Measurements from ENCODE around the gene HDLBP.
"Not testable (repeated sequence)": the region's sequence is repeated elsewhere in the genome, so short reads cannot be mapped to it uniquely, and the experiment has no call there.

The HDLBP gene

GRCh38 chr2:241310917-241311566 is 4.4 kb downstream of the HDLBP start:
- TF ChIP-seq JUND (IDR thresholded peaks at IDR 0.05; ENCODE audit: low read depth), result no peak
- in situ Hi-C loops (cut with HindIII; ENCODE audit: low pct_unique_long_range_greater_than_20kb, low sequenced_read_pairs), result no loop called here
- DNase-seq (ENCODE audit: low read depth in 1 of 2, low spot score in 1 of 2), result no peak

- in situ Hi-C loops (cut with HindIII; ENCODE audit: low pct_unique_long_range_greater_than_20kb, low sequenced_read_pairs), result no loop called here
- no peak for DNase-seq (ENCODE audit: low read depth in 1 of 2, low spot score in 1 of 2)
- TF ChIP-seq JUND (IDR thresholded peaks at IDR 0.05; ENCODE audit: low read depth), result no peak
Measured at GRCh38 chr2:241309684-241310117, 5.8 kb downstream of the HDLBP start.

DNA sequence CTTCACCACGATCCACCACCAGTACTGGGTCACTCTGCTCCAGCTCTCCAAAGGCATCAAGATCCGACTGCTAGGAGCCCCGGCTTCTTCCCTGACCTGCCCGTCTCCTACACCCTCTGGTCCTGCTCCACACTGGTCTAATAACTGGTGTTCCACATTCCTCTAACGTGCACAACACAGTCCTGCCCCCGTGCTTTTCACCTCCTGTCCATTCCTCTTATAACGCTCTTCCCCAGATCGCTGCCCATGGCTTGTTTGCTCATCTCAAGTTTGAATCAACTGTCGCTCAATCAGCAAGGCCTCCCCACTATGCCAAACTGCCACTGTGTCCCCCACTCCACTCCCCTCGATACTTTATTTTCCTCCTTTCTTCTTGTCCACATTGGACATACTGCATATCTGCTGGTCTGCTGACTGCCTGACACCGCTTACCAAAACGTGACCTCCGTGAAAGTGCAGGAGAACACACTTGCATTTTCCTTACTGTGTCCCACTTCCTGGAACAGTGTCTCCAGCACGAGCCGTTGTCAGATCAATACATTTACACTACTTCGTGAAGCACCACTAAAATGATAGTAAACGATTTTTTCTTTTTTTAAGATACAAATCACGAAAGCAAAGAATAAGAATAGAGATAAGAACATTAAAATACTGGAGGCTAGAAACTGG is 6.5 kb downstream of the HDLBP start:
- DNase-seq (ENCODE audit: low read depth in 1 of 2, low spot score in 1 of 2), result no peak
- in situ Hi-C loops (cut with HindIII; ENCODE audit: low pct_unique_long_range_greater_than_20kb, low sequenced_read_pairs), result no loop called here
- TF ChIP-seq JUND (IDR thresholded peaks at IDR 0.05; ENCODE audit: low read depth), result no peak

DNA sequence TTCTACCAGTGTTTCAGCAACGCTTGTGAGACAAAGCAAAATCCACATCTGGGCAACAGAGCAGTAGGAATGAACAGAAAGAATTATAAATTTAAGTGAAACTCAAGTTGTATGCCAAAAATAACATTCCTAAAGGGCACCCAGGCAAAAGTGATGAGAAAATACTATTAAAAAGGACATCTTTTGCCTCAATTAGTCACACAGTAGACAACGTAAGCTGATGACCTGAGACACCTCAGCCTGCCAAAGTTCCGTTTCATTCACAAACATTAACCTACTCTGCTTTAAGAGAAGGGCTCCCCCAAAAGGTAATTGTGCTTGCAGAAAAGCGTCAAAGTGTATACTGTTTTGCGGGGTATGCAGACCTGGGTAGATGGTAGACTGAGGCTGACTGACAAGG is 7.2 kb downstream of the HDLBP start:
- TF ChIP-seq JUND (IDR thresholded peaks at IDR 0.05; ENCODE audit: low read depth), result no peak
- DNase-seq (ENCODE audit: low read depth in 1 of 2, low spot score in 1 of 2), result no peak
- in situ Hi-C loops (cut with HindIII; ENCODE audit: low pct_unique_long_range_greater_than_20kb, low sequenced_read_pairs), result no loop called here

- no peak for TF ChIP-seq JUND (IDR thresholded peaks at IDR 0.05; ENCODE audit: low read depth)
- no peak for DNase-seq (ENCODE audit: low read depth in 1 of 2, low spot score in 1 of 2)
- in situ Hi-C loops (cut with HindIII; ENCODE audit: low pct_unique_long_range_greater_than_20kb, low sequenced_read_pairs), result no loop called here
Measured at GRCh38 chr2:241307055-241307454, 8.4 kb downstream of the HDLBP start.

DNA sequence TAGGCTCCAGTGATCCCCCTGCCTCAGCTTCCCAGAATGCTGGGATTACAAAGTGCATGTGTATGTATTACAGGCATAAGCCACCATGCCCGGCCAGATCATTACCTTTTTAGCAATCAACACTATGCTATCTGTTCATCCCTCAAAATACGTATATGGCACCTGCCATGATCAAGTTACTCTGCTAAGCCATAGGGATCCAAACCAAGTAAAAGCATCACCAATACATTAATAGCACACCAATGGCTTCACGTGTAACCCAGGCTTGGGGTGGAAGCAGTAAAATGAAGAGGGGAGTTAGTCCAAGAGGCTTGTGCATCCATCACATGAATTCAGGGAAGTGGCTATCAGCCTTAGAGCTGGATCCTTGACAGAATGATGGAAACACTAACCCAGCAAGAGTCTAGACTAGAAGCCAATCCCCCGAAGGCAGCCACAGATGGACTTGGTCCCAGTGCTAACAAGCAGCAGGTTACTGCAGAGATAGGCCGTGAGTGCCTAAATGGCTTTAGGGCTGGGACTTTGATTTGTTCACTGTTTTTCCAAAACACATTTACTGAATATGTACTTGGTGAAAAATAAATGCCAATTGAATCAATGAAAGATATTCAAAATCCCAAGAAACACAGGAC is 11.3 kb downstream of the HDLBP start:
- no peak for DNase-seq (ENCODE audit: low read depth in 1 of 2, low spot score in 1 of 2)
- in situ Hi-C loops (cut with HindIII; ENCODE audit: low pct_unique_long_range_greater_than_20kb, low sequenced_read_pairs), result no loop called here
- no peak for TF ChIP-seq JUND (IDR thresholded peaks at IDR 0.05; ENCODE audit: low read depth)

- DNase-seq (ENCODE audit: low read depth in 1 of 2, low spot score in 1 of 2), result no peak
- TF ChIP-seq JUND (IDR thresholded peaks at IDR 0.05; ENCODE audit: low read depth), result no peak
- in situ Hi-C loops (cut with HindIII; ENCODE audit: low pct_unique_long_range_greater_than_20kb, low sequenced_read_pairs), result no loop called here
Measured at GRCh38 chr2:241302759-241303651, 12.5 kb downstream of the HDLBP start.

- no peak for TF ChIP-seq JUND (IDR thresholded peaks at IDR 0.05; ENCODE audit: low read depth)
- in situ Hi-C loops (cut with HindIII; ENCODE audit: low pct_unique_long_range_greater_than_20kb, low sequenced_read_pairs), result no loop called here
- no peak for DNase-seq (ENCODE audit: low read depth in 1 of 2, low spot score in 1 of 2)
Measured at GRCh38 chr2:241302083-241302482, 13.4 kb downstream of the HDLBP start.

DNA sequence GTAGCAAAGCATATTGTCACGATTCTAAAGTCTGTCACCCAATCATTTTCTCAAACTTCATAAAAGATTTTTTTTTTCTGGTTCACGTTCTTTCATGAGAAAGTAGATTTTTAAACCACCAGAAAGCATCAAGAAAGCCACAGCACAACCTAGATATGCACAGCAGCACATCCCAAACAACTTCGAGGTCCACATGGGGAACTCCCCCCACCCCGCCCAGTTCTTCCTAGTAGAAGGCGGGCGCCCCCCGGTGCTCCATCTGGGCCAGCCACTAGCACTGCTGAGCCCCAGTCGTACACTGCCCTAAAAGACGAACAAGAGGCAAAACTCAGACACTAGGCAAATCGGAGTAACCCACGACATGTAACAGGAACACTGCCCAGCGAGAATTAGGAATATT is 15.5 kb downstream of the HDLBP start:
- TF ChIP-seq JUND (IDR thresholded peaks at IDR 0.05; ENCODE audit: low read depth), result no peak
- in situ Hi-C loops (cut with HindIII; ENCODE audit: low pct_unique_long_range_greater_than_20kb, low sequenced_read_pairs), result no loop called here
- no peak for DNase-seq (ENCODE audit: low read depth in 1 of 2, low spot score in 1 of 2)

DNA sequence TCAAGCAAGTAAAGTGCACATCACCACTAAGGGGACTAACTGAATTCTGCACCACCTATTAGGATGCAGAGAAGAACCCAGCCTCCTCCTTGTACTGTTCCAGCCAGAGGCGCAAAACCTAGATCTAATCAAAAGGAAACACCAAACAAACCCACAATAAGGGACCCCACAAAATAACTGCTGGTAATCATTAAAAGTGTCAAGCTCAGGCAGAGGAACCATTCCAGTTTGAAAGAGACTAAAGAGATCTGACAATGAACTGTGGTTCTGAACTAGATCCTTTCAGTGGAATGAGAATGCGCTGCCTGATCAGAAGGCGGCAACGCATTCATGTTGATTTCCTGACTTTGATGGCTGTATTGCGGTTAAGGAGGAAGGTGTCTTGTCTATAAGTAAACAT is 16.8 kb downstream of the HDLBP start:
- in situ Hi-C loops (cut with HindIII; ENCODE audit: low pct_unique_long_range_greater_than_20kb, low sequenced_read_pairs), result no loop called here

DNA sequence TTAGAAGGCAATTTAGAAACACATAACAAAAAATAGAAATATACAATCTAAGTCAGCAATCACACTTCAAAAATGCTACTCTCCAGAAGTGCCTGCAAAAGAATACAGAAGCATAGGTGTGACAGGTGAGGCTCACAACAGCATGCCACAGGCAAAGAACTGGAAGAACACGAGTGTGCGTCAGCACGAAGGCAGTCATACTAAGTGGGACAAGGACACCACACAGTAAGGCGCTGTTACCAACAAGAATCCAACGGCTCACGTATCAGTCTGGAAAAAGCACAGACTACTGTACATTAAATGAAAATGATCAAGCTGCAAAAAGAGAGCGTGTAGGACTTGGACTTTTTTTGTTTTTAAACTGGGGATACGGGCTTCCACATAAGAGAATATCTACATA is 18.7 kb downstream of the HDLBP start:
- in situ Hi-C loops (cut with HindIII; ENCODE audit: low pct_unique_long_range_greater_than_20kb, low sequenced_read_pairs), result no loop called here
- TF ChIP-seq JUND (IDR thresholded peaks at IDR 0.05; ENCODE audit: low read depth), result no peak
- DNase-seq (ENCODE audit: low read depth in 1 of 2, low spot score in 1 of 2), result no peak

More for the DNA sequence above, 16.8 kb downstream of the HDLBP start:
- no peak for TF ChIP-seq JUND (IDR thresholded peaks at IDR 0.05; ENCODE audit: low read depth)
- no peak for DNase-seq (ENCODE audit: low read depth in 1 of 2, low spot score in 1 of 2)

GRCh38 chr2:241295326-241296095 is 20.0 kb downstream of the HDLBP start:
- no peak for DNase-seq (ENCODE audit: low read depth in 1 of 2, low spot score in 1 of 2)
- no peak for TF ChIP-seq JUND (IDR thresholded peaks at IDR 0.05; ENCODE audit: low read depth)
- in situ Hi-C loops (cut with HindIII; ENCODE audit: low pct_unique_long_range_greater_than_20kb, low sequenced_read_pairs), result no loop called here

- DNase-seq (ENCODE audit: low read depth in 1 of 2, low spot score in 1 of 2); in situ Hi-C loops (cut with HindIII; ENCODE audit: low pct_unique_long_range_greater_than_20kb, low sequenced_read_pairs): not testable (repeated sequence)
Measured at GRCh38 chr2:241293378-241293797, 22.1 kb downstream of the HDLBP start.
